AG04450 (cell line): ENCODE data around the gene SNAPC4. TPM values are rescaled to one million over a fixed set of nuclear protein-coding genes. Genes with fewer than 3 reads are reported as not detected.

Experiments
- CTCF ChIA-PET: fragments of 300-600, 350-600 bp; formaldehyde crosslinking; extraction: SDS; loops from one replicate; lab custom pipeline; 2022; ENCODE audit warnings: antibody characterized with exemption, inconsistent platforms; lab: Charles Lee
- POLR2A ChIA-PET: fragments of 350-600 bp; formaldehyde crosslinking; extraction: SDS; loops from one replicate; lab custom pipeline; 2021; ENCODE audit warnings: antibody characterized with exemption, inconsistent platforms; lab: Yijun Ruan, JAX
- DNase-seq: peaks from one replicate; pipeline ENCODE4 v3.0.0-alpha.2; 2011; ENCODE audit warnings: low read depth, low spot score
- H3K27ac ChIP-seq: one replicate; pipeline ENCODE4 v1.5.1; 2012; ENCODE audit warnings: low read depth, low read length, control low read depth
- H3K27me3 ChIP-seq: one replicate; pipeline ENCODE4 v1.6.0; 2012; ENCODE audit warnings: low read length; ENCODE audit not compliant: control insufficient read depth, insufficient read depth
- H3K4me3 ChIP-seq: 2 replicates; pipeline ENCODE4 v1.5.1; 2011; ENCODE audit warnings: mild to moderate bottlenecking, low read depth, low read length, control low read depth
- H3K9me3 ChIP-seq: 2 replicates; pipeline ENCODE4 v1.5.1; 2012; ENCODE audit warnings: low read length; ENCODE audit not compliant: control insufficient read depth, insufficient read depth
- CTCF ChIP-seq: IDR thresholded peaks from 2 replicates; pipeline ENCODE4 v1.5.1; 2011; ENCODE audit warnings: low read depth, low read length, control low read depth, inconsistent platforms
- polyA plus RNA-seq: library from polyadenylated mRNA; depleted of rRNA; stranded (reverse); fragments of >200 nt; gene quantifications from 2 replicates; pipeline ENCODE4 v1.2.3, GENCODE V29; 2011

Gene SNAPC4
- polyA plus RNA-seq, 1 experiment: 2.2 TPM

GRCh38 chr9:136359774-136360718 lies 39.9 kb downstream of the SNAPC4 start:
- no peak for TF ChIP-seq CTCF
- Histone ChIP-seq H3K27me3 (no peaks in the 10 kb centered on the region), H3K4me3 (no peak overlapping the region), H3K9me3 (peaks cover 9% of the 10 kb centered on the region; the same call in 1 of the 2 replicates), H3K27ac (peak overlapping the region; percentile 77)
- DNase-seq: no peak
- ChIA-PET POLR2A (interaction anchor here (3.9 kb wide), 1 partner anchor 13 kb away, joined by 22 read pairs; no protein-coding TSS in a partner anchor), CTCF (no interaction called here)

GRCh38 chr9:136358888-136359287 lies 41.1 kb downstream of the SNAPC4 start:
- no peak for DNase-seq
- ChIA-PET CTCF (no interaction called here), POLR2A (no interaction called here)
- no peak overlapping the region for H3K4me3 ChIP-seq
- H3K27ac ChIP-seq: no peak overlapping the region
- H3K27me3 ChIP-seq: no peaks in the 10 kb centered on the region
- H3K9me3 ChIP-seq: peaks cover 2% of the 10 kb centered on the region; the same call in 1 of the 2 replicates
- TF ChIP-seq CTCF: no peak

- H3K9me3 ChIP-seq: no peaks in the 10 kb centered on the region; the same call in 1 of the 2 replicates
- no peak overlapping the region for H3K27ac ChIP-seq
- no peak for TF ChIP-seq CTCF
- ChIA-PET CTCF (no interaction called here), POLR2A (no interaction called here)
- DNase-seq: no peak
- no peaks in the 10 kb centered on the region for H3K27me3 ChIP-seq
- H3K4me3 ChIP-seq: no peak overlapping the region
Measured at GRCh38 chr9:136358016-136358415, 42.0 kb downstream of the SNAPC4 start.

GRCh38 chr9:136357202-136357725 lies 42.7 kb downstream of the SNAPC4 start:
- CTCF ChIA-PET: no interaction called here
- Histone ChIP-seq H3K27me3 (no peaks in the 10 kb centered on the region), H3K27ac (no peak overlapping the region), H3K9me3 (no peaks in the 10 kb centered on the region; the same call in 1 of the 2 replicates), H3K4me3 (no peak overlapping the region)
- POLR2A ChIA-PET: no interaction called here
- no peak for DNase-seq
- TF ChIP-seq CTCF: no peak
